Daoy (cell line): ENCODE data around the gene SUPT20HL1. TPM values are rescaled to one million over a fixed set of nuclear protein-coding genes. Genes with fewer than 3 reads are reported as not detected.

Source experiments
- DNase-seq: peaks from one replicate; pipeline ENCODE4 v3.0.0-alpha.2; 2015; ENCODE audit warnings: low read depth
- total RNA-seq: library from RNA; depleted of rRNA; stranded (reverse); fragments of >200 nt; shearing (Covaris generic); gene quantifications from 2 replicates; pipeline ENCODE4 v1.2.3, GENCODE V29; 2014; rRNA removed

SUPT20HL1 gene
- total RNA-seq, 1 experiment from 2014 or later, result not detected

DNA sequence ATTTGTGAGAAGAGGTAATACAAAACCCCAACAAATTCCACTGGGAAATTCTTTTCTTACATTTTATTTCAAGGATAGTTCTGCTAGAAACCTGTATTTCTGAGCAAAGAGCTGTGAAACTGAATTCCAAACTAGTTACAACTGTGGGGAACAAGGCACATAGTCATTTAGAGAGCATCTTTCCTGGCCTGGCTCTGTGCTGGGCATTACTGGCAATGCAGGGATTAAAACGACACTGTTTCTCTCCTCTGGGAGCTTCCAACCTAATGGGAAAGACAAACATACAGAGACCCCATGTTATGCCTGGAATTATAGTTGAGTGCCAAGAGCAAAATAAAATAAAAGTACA is 36.5 kb downstream of the SUPT20HL1 start:
- no peak for DNase-seq

DNA sequence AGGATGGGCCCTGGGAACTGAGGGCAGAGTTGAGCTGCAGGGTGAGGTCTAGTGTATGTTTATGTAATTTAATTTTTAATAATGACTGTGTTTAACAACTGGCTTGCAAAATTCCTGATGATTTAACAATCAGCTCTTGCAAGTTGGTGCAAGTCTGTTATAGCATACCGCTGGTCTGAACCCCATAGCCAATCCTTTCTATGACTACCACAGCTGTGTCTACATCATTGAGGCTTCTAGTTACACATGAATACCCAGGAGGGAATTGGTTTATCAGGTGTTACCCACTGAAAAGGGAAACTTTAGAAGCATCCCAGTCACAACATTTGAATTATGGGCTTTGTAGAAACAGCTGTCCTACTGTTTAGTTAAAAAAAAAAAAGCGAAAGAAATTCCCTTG is 38.3 kb downstream of the SUPT20HL1 start:
- DNase-seq, result no peak

DNA sequence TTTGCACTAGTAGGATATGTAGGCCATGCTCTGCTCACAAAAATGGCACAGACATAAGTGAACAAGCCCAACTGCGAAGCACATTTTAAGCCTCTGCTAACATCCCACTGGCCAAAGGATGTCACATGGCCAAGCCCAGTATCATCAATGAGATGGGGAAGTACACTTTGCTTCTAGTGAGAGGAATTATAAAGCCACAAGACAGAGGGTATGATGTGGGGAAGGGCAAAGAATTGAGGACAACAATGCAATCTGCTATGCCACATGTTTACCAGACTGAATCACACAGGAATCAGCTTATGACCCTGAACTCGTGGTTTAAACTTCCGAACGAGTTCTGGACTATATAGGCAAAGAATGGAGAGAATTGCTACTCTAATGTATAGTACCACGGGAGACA is 39.1 kb downstream of the SUPT20HL1 start:
- DNase-seq, result no peak

DNA sequence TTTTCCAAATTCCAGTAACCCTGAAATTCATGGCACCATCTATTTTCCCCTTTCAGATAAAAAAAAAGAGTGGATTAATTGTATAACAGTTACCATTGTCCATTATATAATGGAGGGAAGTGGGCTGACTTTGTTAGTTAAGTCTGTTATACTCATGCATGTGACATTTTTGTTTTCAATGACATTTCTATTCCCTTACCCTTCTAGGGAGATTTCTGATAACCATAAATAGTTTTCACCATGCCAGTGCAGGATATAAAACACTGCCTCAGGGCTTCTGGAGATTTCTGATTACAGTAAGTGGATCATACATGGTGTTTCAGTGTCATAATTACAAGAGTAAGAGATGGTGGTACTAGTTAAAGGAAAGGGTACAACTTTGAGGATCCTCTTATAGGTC is 45.5 kb downstream of the SUPT20HL1 start:
- DNase-seq, result no peak

Other genes starting within 250 kb of the SUPT20HL1 start
- 12.3 and 17.4 TPM in 2 replicates for gene ZFX, start 210.9 kb upstream of the SUPT20HL1 start, total RNA-seq
- not detected in 2 replicates for gene SUPT20HL2, start 46.6 kb upstream of the SUPT20HL1 start, total RNA-seq
- 14.9 and 16.0 TPM in 2 replicates for gene PDK3, start 104.6 kb downstream of the SUPT20HL1 start, total RNA-seq